ENCODE measurements around the gene FMN1. TPM values are rescaled to one million over a fixed set of nuclear protein-coding genes. Genes with fewer than 3 reads are reported as not detected.

The FMN1 gene
- polyA plus RNA-seq, 3 donors: 0.28 to 3.7 (median 0.34) TPM

- Histone ChIP-seq H3K36me3 (replicated peaks in 1 of 2; ENCODE audit: control insufficient read depth in 1 of 2, insufficient read depth in 2 of 2, low read length in 2 of 2) (peaks cover 0 to 7% of the 10 kb centered on the region in 2 donors), H4K20me1 (ENCODE audit: insufficient read depth, low read length) (no peaks in the 10 kb centered on the region), H3K9ac (ENCODE audit: insufficient read depth, low read length, poor library complexity, severe bottlenecking) (no peak overlapping the region), H3K27ac (ENCODE audit: low read depth in 1 of 2, low read length in 2 of 2) (no peak overlapping the region), H2AFZ (ENCODE audit: insufficient read depth, low read depth, low read length, poor library complexity, severe bottlenecking) (no peak overlapping the region), H3K27me3 (ENCODE audit: control insufficient read depth in 2 of 2, insufficient read depth in 2 of 2, low read length in 2 of 2) (no peaks in the 10 kb centered on the region), H3K9me3 (replicated peaks in 1 of 2; ENCODE audit: control insufficient read depth in 1 of 2, insufficient read depth in 1 of 2, low read length in 2 of 2) (no peaks in the 10 kb centered on the region), H3K4me3 (replicated peaks in 1 of 3; ENCODE audit: low read depth in 2 of 3, low read length in 3 of 3) (no peak overlapping the region), H3K4me2 (replicated peaks; ENCODE audit: extremely low read depth, low read length, poor library complexity, severe bottlenecking) (no peak overlapping the region), H3K79me2 (ENCODE audit: insufficient read depth, low read length) (no peaks in the 10 kb centered on the region), H3K4me1 (ENCODE audit: control insufficient read depth in 1 of 2, insufficient read depth in 2 of 2, low read length in 2 of 2) (no peaks in the 10 kb centered on the region)
- Mint-ChIP-seq H3K9me3 (no peaks in the 10 kb centered on the region), H3K36me3 (peaks cover 0 to 18% of the 10 kb centered on the region in 2 donors), H3K4me3 (no peak overlapping the region), H3K27me3 (ENCODE audit: low read depth in 3 of 3) (peaks cover 0 to 6% (median 0%) of the 10 kb centered on the region in 3 donors), H3K4me1 (peaks cover 5% of the 10 kb centered on the region), H3K27ac (no peak overlapping the region)
- 100% methylated on average over 1 of the region's 1 CpG for WGBS (ENCODE audit: insufficient coverage)
- TF ChIP-seq CTCF (IDR thresholded peaks at IDR 0.05): no peak
- intact Hi-C loops (cut with micrococcal nuclease): no loop called here
- no peak for DNase-seq
Observed at GRCh38 chr15:32878342-32878741, 316.2 kb downstream of the FMN1 start.

- WGBS (ENCODE audit: insufficient coverage): no CpG with 5 or more reads among the region's 3 CpGs
- no peak for DNase-seq
- Histone ChIP-seq H3K79me2 (ENCODE audit: insufficient read depth, low read length) (no peaks in the 10 kb centered on the region), H3K4me3 (replicated peaks in 1 of 3; ENCODE audit: low read depth in 2 of 3, low read length in 3 of 3) (no peak overlapping the region), H3K36me3 (replicated peaks in 1 of 2; ENCODE audit: control insufficient read depth in 1 of 2, insufficient read depth in 2 of 2, low read length in 2 of 2) (peaks cover 0 to 7% of the 10 kb centered on the region in 2 donors), H3K27me3 (ENCODE audit: control insufficient read depth in 2 of 2, insufficient read depth in 2 of 2, low read length in 2 of 2) (no peaks in the 10 kb centered on the region), H3K9ac (ENCODE audit: insufficient read depth, low read length, poor library complexity, severe bottlenecking) (no peak overlapping the region), H3K4me2 (replicated peaks; ENCODE audit: extremely low read depth, low read length, poor library complexity, severe bottlenecking) (no peak overlapping the region), H4K20me1 (ENCODE audit: insufficient read depth, low read length) (no peaks in the 10 kb centered on the region), H3K4me1 (ENCODE audit: control insufficient read depth in 1 of 2, insufficient read depth in 2 of 2, low read length in 2 of 2) (no peaks in the 10 kb centered on the region), H3K27ac (ENCODE audit: low read depth in 1 of 2, low read length in 2 of 2) (no peak overlapping the region), H3K9me3 (replicated peaks in 1 of 2; ENCODE audit: control insufficient read depth in 1 of 2, insufficient read depth in 1 of 2, low read length in 2 of 2) (no peaks in the 10 kb centered on the region), H2AFZ (ENCODE audit: insufficient read depth, low read depth, low read length, poor library complexity, severe bottlenecking) (no peak overlapping the region)
- Mint-ChIP-seq H3K4me1 (peaks cover 5% of the 10 kb centered on the region), H3K9me3 (no peaks in the 10 kb centered on the region), H3K27me3 (ENCODE audit: low read depth in 3 of 3) (peaks cover 0 to 6% (median 0%) of the 10 kb centered on the region in 3 donors), H3K27ac (no peak overlapping the region), H3K4me3 (no peak overlapping the region), H3K36me3 (peaks cover 1 to 14% of the 10 kb centered on the region in 2 donors)
- no peak for TF ChIP-seq CTCF (IDR thresholded peaks at IDR 0.05)
- intact Hi-C loops (cut with micrococcal nuclease): no loop called here
Observed at GRCh38 chr15:32877252-32878019, 317.1 kb downstream of the FMN1 start.
